NCI-H1417 treated with DMSO at 0.1 percent for 48 hours (cell line): ENCODE results near the gene LHB.
"Not testable (repeated sequence)": the region's sequence is repeated elsewhere in the genome, so short reads cannot be mapped to it uniquely, and the experiment has no call there.

ENCODE experiments used
- DNase-seq: peaks from one replicate; lab custom pipeline; 2025; lab: John Stamatoyannopoulos, UW

The LHB gene

DNA sequence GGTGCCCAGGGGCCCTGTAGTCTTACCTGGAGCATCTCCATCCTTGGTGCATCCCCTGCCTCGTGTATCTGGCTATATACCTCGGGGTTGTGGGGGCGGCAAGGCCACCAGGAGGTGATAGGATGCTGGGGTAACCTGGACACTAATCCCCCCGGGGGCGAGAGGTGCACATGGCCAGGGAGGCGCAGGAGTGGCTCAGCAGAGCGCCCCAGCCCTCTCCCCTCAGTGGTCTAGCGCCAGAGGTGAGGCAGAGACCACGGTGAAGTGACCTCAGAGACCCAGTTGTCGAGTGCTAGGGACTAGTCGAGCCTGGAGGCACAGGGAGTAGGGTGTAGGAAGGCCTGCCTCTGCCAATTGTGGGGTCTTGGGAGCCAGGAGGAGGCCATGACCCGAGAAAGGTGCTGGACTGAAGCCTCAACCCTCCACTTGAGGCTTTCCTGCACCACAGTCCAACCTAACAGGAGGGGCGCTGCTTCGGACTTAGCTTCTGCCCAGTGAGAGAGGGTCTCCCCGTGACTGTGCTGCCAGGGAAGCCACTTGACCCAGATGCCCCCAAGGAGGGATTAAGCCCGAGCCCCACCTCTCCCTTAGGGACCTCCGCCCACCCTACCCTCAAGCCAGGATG lies at the start of gene LHB:
Gene LHB, minus strand, starts transcription at position 51 of the 625 bp plus-strand sequence. Its CDS starts 10 bp downstream, at position 41.
- no peak for DNase-seq

DNA sequence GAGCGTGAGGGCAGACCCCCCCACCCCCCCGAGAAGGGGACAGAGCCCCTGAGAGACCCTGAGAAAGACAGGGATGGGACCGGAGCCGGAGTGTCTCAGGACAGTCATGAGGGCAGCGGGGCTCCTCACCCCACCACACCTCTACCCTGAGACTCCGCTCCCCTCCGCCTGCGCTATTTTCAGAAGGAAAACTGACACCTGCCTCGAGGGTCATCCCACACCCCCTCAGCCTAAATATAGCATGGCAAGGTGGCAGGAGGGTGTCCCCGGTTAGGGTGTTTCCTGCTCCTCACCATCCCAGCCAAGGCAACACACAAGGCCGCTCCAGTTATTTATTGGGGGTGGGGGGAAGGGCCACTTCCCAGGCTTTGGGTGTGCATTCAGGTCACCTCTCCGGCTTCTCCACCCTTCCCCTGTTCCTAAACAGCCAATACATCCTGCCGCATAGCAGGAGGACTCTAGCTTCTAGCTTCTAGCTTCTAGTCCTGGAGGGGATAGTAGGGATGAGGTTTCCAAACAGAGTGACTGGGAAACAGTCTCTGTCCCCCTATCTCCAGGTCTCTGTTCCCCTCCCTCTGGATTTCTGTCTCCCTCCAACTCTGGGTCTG lies 49.1 kb upstream of the LHB start:
- no peak for DNase-seq

DNA sequence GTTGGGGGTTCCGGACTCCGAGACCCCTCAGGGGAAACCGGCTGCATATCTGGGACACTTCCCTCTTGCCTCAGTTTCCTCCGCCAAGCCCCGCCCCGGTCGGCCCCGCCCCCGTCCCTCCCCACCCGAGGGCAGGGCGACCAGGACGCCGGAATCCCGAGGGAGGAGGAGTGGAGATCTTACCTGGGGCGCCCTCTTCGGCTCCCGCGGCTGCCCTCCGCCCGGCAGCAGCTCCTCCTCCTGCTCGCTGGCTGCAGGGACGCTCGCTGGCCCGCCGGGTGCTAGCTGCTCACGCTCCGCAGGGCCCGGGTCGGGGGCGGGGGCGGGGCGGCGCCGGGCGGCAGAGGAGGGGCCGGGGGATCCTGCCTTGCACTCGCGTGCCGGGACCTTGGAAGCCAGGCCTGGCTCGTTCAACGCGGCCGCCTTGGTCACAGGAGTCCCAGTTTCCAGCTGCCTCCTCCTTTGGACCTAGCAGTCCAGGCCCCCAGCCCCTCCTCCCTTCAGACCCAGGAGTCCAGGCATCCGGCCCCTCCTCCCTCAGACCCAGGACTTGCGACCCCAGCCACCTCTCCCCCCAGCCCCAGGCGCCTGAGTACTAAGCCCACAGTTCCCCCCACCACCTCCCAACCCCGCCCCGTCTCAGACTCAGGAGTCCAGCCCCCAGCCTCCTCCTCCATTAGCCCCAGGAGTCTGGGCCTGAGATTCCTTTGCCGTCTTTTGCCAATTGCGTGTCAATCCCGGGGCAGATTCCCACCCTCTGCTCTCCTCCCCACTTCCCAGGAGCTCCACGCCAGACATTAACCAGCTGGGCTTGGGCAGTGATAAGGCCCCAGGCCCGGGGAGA lies 48.1 kb upstream of the LHB start, which contains the start of gene NTF4:
Gene NTF4, minus strand, starts transcription at position 51 of the 844 bp plus-strand sequence. CDS start 2,821 bp downstream, outside the sequence.
- DNase-seq = no peak

DNA sequence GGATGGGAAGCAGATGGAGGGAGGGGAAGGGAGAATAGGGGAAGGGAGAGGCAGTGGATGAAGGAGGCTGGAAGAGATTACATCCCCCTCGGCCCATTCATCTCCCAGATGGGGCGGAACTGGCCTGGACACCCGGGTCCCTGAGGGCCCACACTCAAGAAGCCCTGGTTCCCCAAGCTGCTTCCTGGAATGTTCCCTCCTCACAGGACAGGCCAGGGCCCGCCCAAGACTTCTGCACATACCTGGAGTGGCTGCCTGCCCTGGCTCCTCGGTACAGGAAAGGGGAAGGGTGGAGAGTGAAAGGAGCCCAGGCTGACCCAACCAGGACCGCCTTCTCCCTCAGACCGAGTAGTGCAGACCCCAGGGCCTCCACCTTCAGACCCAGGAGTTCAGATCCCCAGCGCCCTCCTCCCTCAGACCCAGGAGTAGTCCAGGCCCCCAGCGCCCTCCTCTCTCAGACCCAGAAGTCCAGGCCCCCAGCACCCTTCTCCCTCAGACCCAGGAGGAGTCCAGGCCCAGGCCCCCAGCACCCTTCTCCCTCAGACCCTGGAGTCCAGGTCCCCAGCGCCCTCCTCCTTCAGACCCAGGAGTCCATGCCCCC lies 47.2 kb upstream of the LHB start:
- no peak for DNase-seq

DNA sequence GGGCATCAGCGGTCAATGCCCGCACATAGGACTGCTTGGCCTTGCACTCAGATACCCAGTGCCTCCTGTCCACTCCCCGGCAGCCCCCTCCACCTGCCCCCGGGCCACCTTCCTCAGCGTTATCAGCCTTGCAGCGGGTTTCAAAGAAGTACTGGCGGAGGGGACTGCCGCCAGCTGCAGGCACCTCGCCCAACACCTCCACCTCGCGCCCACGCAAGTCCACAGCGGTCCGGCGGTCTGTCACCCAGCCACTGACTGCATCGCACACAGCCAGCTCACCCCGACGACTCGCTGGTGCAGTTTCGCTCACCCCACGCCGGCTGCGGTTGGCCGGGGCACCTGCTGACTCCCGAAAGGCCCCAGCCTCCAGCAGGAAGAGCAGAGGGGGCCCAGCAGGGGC lies 44.6 kb upstream of the LHB start:
- no peak for DNase-seq

DNA sequence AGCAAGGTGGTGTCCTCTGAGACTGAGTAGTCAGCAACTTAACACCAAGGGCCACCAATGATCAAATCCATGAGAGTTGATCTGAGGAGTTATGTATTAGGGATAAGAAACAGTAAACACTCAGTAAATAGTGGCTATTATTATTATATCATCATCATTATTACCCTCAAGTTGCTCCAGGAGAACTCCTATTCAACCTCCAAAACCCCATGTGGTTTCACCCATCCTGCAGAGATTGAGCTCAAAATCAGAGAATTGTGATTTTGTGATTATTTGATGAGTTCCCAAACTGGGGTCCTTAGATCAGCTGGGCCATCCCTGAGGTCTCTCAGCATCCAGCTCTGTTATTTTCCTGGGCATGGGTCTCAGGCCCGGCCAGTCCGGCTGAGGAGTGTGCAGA lies 44.1 kb upstream of the LHB start:
- DNase-seq = no peak

DNA sequence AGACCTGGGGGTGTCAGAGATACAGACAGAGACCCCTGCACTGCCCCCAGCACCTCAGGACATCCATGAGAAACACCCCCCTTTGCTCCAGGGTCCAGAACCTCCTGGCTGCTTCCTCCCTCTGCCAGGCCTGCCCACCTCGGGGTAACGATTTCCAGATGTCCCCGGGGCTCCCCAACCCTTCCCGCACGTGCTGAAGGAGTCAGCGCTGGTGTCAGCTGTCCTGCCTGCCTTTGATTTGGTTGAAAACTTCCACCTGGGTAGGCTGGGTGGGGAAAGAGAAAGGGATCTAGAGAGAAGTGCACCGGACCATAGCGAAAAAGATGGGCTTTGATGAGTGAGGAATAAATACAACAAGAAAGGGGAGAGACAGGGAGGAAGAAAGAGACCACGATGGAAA lies 42.2 kb upstream of the LHB start:
- no peak for DNase-seq

DNA sequence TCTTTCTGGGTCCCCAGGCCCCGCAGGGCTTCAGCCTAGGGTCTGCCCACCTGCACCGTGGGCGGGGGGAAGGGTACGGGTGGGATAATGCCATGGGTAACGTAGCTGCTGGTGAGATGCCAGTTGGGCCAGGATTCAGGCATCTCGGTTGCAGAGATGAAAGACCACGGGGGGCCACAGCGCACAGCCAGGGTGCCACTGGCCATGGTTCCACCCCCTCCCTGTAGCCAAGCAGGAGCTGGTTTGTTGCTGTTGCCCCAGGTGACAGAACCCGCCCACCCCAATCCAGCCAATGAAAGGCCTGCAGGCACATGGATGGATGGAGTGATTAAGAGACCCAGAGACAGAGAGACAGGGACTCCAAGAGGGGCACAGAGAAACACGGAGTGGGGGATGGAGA lies 41.7 kb upstream of the LHB start:
- DNase-seq = no peak

DNA sequence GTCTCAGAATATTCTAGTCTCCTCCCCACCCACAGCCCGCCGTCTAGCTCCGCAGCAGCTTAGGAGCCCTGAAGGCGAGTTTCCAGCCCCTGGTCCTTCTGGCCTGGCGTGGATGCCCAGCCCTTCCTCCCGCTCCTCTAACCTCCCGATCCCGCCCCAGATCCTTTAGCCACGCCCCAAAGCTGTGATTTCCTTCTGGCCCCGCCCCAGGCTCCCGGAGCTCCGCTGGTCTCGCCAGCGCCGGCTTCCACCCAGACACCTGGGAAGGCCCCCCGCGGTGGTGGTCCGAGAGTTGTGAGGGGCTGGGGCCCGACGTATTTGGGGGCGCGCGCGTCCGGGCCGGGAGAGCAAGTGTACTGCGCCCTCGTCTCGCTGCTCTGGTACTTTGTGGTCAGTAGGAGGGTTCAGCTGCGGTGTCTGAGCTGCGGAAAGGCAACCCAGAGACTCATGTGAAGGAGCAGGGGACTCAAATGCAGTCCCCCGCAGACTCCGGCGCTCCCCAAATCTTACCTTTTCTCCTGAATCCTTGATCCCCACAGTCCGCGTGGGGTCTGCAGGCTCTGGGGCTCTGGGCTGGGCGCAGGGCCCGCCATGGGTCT lies 40.8 kb upstream of the LHB start, which contains the start of gene CGB7:
Gene CGB7, minus strand, starts transcription at position 114 of the 599 bp plus-strand sequence. CDS start 2,374 bp downstream, outside the sequence.
- DNase-seq = no peak

DNA sequence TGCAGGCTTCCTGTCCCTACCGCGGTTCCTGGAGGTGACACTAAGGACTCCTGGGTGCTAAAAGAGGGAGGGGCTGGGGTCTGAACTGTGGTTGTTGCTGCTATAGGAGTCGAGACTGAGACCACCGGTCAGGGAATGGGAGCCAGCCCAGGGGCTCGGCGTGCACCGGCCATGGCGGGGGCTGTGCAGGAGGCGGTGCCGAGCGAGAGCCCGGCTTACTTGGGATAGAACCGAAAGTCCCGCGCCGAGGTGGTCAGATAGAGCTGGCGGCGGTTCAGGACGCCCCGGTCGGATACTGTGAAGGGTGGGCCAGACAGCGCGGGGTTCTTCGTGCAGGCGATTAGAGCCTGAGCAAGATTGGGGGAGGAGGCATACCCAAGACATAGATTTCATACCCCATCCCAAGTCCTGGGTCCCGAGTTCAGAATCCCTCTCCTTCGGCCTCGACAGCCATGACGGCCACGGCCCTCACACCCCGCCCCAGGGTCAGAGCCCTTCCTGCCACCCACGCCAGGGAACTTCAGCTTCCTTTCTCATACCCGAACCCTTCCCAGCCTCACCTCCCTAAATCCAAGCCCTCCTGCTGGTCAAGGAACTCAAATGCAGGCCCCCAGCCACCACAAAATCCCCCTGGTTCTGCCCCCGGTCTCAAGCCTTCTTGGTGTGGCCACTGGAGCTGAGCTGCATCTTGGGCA lies 40.2 kb upstream of the LHB start:
- not testable (repeated sequence) for DNase-seq

DNA sequence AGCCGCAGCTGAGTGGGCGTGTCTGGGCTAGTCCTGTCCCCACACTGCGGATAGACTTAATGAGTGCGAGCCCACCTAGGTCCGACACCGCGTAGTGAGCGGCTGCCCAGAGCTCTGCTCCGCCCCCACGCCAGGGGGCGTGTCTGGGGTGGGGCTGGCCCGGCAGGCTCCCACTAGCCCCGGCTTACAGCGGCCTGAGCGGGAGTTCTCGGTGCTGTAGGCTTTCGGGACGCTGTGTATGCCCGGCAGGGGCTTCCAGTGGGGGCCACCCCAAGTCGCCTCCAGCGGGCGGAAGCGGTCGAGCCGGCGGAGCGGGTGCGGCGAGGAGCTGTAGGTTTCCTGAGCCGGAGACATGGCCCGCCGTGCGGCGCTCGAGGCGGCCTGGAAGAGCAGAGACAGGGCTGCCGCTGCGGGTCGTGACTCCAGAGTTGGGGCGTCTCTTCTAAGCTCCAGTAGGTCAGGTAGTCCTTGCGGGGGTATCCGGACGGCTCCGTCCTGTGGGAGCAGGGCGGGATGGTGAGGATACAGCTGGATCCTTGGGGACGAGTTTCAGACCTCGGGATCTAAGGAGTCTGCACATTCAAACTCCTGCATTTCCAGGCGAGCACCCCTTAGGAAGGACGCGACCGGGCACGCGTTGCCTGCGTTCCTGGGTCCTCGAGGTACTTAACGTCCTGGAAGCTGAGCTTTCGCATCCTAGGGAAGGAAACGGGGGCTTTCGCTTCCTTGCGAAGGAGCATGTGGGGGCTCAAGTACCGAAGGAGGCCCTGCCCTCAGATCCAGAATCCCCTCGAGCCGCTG lies 39.4 kb upstream of the LHB start:
- no peak for DNase-seq

DNA sequence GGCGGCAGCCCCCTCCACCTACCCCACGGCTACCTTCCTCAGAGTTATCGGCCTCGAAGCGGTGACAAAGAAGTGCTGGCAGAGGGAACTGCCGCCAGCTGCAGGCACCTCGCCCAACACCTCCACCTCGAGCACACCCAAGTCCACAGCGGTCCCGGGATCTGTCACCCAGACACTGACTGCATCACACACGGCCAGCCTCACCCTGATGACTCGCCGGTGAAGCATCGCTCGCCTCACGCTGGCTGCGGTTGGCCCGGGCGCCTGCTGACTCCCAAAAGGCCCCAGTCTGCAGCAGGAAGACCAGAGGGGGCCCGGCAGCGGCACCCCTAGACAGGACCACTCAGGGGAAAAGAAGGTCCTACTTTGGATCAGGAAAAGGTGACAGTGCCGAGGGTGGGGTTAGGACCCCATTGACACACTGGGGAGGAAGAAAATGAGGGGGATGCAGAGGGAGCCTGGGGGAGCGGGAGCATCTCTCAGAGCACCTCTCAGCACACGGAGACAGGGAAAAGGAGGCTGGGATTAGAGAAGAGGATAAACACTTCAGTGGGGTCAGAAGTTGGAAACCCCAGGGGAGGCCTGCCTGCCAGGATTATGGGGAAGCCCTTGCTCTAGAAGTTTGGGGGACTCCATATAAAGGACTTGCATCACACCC lies 33.6 kb upstream of the LHB start:
- not testable (repeated sequence) for DNase-seq

DNA sequence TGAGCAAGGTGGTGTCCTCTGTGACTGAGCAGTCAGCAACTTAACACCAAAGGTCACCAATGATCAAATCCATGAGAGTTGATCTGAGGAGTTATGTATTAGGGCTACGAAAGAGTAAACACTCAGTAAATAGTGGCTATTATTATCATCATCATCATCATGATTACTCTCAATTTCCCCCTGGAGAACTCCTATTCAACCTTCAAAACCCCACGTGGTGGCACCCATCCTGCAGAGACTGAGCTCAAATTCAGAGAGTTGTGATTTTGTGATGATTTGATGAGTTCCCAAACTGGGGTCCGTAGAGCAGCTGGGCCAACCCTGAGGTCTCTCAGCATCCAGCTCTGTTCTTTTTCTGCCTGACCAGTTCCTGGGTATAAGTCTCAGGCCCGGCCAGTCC lies 32.9 kb upstream of the LHB start:
- DNase-seq = not testable (repeated sequence)

DNA sequence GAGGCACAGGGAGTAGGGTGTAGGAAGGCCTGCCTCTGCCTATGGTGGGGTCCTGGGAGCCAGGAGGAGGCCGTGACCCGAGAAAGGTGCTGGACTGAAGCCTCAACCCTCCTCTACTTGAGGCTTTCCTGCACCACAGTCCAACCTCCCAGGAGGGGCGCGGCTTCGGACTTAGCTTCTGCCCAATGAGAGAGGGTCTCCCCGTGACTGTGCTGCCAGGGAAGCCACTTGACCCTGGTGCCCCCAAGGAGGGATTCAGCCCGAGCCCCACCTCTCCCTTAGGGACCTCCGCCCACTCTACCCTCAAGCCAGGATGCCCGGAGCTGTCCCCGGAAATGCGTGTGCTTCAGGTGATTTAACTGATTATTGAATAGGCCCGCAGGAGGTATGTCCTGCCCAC lies 32.1 kb upstream of the LHB start, which contains the start of gene CGB8:
Gene CGB8, minus strand, starts transcription at position 101 of the 400 bp plus-strand sequence. CDS start 372 bp downstream, outside the sequence.
- not testable (repeated sequence) for DNase-seq

DNA sequence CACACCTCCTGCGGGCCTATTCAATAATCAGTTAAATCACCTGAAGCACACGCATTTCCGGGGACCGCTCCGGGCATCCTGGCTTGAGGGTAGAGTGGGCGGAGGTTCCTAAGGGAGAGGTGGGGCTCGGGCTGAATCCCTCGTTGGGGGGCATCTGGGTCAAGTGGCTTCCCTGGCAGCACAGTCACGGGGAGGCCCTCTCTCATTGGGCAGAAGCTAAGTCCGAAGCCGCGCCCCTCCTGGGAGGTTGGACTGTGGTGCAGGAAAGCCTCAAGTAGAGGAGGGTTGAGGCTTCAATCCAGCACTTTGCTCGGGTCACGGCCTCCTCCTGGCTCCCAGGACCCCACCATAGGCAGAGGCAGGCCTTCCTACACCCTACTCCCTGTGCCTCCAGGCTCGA lies 26.7 kb upstream of the LHB start, which contains the start of gene CGB5:
Gene CGB5, plus strand, starts transcription at position 301 of the 400 bp plus-strand sequence. CDS start 362 bp downstream, outside the sequence.
- DNase-seq = not testable (repeated sequence)

DNA sequence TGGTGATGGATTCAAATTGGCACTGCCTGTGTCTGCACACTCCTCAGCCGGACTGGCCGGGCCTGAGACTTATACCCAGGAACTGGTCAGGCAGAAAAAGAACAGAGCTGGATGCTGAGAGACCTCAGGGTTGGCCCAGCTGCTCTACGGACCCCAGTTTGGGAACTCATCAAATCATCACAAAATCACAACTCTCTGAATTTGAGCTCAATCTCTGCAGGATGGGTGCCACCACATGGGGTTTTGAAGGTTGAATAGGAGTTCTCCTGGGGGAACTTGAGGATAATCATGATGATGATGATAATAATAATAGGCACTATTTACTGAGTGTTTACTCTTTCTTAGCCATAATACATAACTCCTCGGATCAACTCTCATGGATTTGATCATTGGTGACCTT lies 25.8 kb upstream of the LHB start:
- not testable (repeated sequence) for DNase-seq

DNA sequence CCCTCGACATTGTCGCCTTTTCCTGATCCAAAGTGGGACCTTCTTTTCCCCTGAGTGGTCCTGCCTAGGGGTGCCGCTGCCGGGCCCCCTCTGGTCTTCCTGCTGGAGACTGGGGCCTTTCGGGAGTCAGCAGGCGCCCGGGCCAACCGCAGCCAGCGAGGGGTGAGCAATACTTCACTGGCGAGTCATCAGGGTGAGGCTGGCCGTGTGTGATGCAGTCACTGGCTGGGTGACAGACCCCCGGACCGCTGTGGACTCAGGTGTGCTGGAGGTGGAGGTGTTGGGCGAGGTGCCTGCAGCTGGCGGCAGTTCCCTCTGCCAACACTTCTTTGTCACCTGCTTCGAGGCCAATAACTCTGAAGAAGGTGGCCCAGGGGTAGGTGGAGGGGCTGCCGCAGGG lies 25.3 kb upstream of the LHB start:
- no peak for DNase-seq

DNA sequence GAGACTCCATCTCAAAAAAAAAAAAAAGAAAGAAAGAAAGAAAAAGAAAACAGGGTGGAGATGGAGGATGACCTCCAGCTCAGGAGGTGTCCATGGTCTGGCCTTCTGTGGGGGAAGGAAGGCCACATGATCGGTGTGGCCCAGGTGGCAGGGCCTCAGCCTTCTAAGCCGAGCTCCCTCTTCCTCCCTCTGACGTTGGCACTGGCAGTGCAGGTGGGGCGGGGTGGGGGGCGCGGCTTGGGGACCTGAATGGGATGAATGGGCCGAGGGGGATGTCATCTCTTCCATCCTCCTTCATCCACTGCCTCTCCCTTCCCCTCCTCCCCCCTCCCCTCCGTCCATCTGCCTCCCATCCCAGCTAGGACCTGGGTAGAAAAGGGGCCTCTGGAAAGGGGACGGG lies 22.8 kb upstream of the LHB start:
- DNase-seq = not testable (repeated sequence)

DNA sequence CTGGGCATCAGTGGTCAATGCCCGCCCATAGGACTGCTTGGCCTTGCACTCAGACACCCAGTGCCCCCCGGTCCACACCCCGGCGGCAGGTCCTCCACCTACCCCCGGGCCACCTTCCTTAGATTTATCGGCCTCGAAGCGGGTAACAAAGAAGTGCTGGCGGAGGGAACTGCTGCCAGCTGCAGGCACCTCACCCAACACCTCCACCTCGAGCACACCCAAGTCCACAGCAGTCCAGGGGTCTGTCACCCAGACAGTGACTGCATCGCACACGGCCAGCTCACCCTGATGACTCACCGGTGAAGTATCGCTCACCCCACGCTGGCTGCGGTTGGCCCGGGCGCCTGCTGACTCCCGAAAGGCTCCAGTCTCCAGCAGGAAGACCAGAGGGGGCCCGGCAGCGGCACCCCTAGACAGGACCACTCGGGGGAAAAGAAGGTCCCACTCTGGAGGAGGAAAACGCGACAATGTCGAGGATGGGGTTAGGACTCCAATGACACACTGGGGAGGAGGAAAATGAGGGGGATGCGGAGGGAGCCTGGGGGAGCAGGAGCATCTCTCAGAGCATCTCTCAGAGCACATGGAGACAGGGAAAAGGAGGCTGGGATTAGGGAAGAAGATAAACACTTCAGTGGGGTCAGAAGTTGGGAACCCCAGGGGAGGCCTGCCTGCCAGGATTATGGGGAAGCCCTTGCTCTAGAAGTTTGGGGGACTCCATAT lies 21.8 kb upstream of the LHB start:
- DNase-seq = not testable (repeated sequence)
